HUDEP-2 (cell line): ENCODE results near the gene CRYBA1.
A peak's percentile ranks its signal among the peaks of the same experiment; 100 is the strongest.
"Not testable (repeated sequence)": the region's sequence is repeated elsewhere in the genome, so short reads cannot be mapped to it uniquely, and the experiment has no call there.

Experiments
- DNase-seq, 76 experiments: peaks; one replicate each; lab custom pipeline; 2025; ENCODE audit not compliant: unreplicated experiment in 76 of 76; lab: John Stamatoyannopoulos, UW

CRYBA1 gene

GRCh38 chr17:29237476-29238132 lies 9.1 kb upstream of the CRYBA1 start:
- no peak for DNase-seq

- no peak for DNase-seq
These were observed 8.4 kb upstream of the CRYBA1 start for GRCh38 chr17:29238133-29238850.

GRCh38 chr17:29240477-29240876 lies 6.2 kb upstream of the CRYBA1 start:
- no peak for DNase-seq

GRCh38 chr17:29240968-29241963 lies 5.4 kb upstream of the CRYBA1 start:
- peak in 5 of 76 experiments; percentile 5 to 24 (median 15) for DNase-seq

- DNase-seq = no peak
These were observed 4.6 kb upstream of the CRYBA1 start for GRCh38 chr17:29242051-29242450.

- DNase-seq = no peak
These were observed 3.9 kb upstream of the CRYBA1 start for GRCh38 chr17:29242790-29243189.

GRCh38 chr17:29243792-29244191 lies 2.9 kb upstream of the CRYBA1 start:
- peak in 34 of 76 experiments; percentile 3 to 40 (median 20) for DNase-seq

GRCh38 chr17:29245401-29245800 lies 1.3 kb upstream of the CRYBA1 start:
- no peak for DNase-seq

GRCh38 chr17:29247219-29247618 lies 560 bp downstream of the CRYBA1 start:
- no peak for DNase-seq

GRCh38 chr17:29248845-29249244 lies 2.2 kb downstream of the CRYBA1 start:
- DNase-seq = no peak

GRCh38 chr17:29250666-29251065 lies 4.0 kb downstream of the CRYBA1 start:
- no peak for DNase-seq

GRCh38 chr17:29251184-29251583 lies 4.5 kb downstream of the CRYBA1 start:
- DNase-seq = no peak

- peak in 4 of 76 experiments; percentile 6 to 20 (median 10) for DNase-seq
These were observed 5.6 kb downstream of the CRYBA1 start for GRCh38 chr17:29252101-29252791.

- DNase-seq = no peak
These were observed 6.4 kb downstream of the CRYBA1 start for GRCh38 chr17:29253037-29253436.

- DNase-seq = no peak
These were observed 9.4 kb downstream of the CRYBA1 start for GRCh38 chr17:29255926-29256522.

GRCh38 chr17:29256735-29257466 lies 10.2 kb downstream of the CRYBA1 start:
- DNase-seq = no peak

GRCh38 chr17:29257756-29258155 lies 11.1 kb downstream of the CRYBA1 start:
- DNase-seq = no peak

- no peak for DNase-seq
These were observed 17.3 kb downstream of the CRYBA1 start for GRCh38 chr17:29263916-29264315.

GRCh38 chr17:29271980-29272379 lies 25.3 kb downstream of the CRYBA1 start:
- DNase-seq = not testable (repeated sequence)
